Measurements from ENCODE around the gene THSD4.

DNA sequence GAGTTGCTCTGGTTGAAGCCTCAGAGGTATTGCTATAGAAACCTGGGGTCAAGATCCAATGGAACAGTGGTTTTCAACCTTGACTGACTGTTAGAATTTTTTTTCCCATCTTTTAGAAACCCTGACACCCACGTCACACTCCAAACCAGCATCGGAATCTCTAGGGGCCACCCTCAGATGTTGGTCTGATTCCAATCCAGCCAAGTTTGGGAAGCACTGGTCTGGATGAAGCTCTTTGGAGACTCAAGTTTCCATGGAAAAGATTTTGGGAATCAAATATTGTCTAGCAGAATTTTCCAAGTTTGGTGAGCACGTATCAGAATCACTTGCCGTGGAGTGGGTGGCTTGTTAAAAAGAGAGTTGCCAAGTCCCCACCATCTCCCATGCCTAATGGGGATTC, 103.8 kb downstream of the THSD4 start:
- TF ChIP-seq POLR2A (IDR thresholded peaks at IDR 0.05; ENCODE audit: low read depth, low read length): no peak
- TF ChIP-seq POLR2AphosphoS5 (IDR thresholded peaks at IDR 0.05; ENCODE audit: low read depth, low read length): no peak
- TF ChIP-seq TAF1 (IDR thresholded peaks at IDR 0.05; ENCODE audit: borderline replicate concordance, low read depth, low read length): no peak
